OCI-LY3 (cell line): ENCODE measurements around the gene MAN2A1.

Source experiments
- H2AFZ ChIP-seq: fragments of 200-600, 300-600 bp; shearing (Covaris generic); 2 replicates; pipeline ENCODE4 v1.6.0; 2014; ENCODE audit warnings: antibody characterized with exemption, low read depth, low read length
- H3K27ac ChIP-seq: fragments of 200-600, 300-600 bp; sonication (generic); 2 replicates; pipeline ENCODE4 v1.5.1; 2014; ENCODE audit warnings: mild to moderate bottlenecking, low read length, moderate library complexity, mixed read lengths
- H3K27me3 ChIP-seq: fragments of 200-600, 300-600 bp; sonication (generic); 2 replicates; pipeline ENCODE4 v1.6.1; 2014; ENCODE audit warnings: low read depth, low read length, mixed read lengths
- H3K36me3 ChIP-seq: fragments of 200-600, 300-600 bp; sonication (generic); replicated peaks from 2 replicates; pipeline ENCODE3; 2014; ENCODE audit warnings: low read depth, low read length, mixed read lengths
- H3K4me1 ChIP-seq: fragments of 300-600, 200-600 bp; sonication (generic); 2 replicates; pipeline ENCODE4 v1.6.1; 2014; ENCODE audit warnings: low read length, mixed read lengths
- H3K4me2 ChIP-seq: fragments of 200-600, 300-600 bp; sonication (generic); 2 replicates; pipeline ENCODE4 v1.6.1; 2014; ENCODE audit warnings: low read length, mixed read lengths
- H3K4me3 ChIP-seq: fragments of 300-600, 200-600 bp; sonication (generic); 2 replicates; pipeline ENCODE4 v1.5.1; 2014; ENCODE audit warnings: antibody characterized with exemption, mild to moderate bottlenecking, low read length, moderate library complexity
- H3K79me2 ChIP-seq: fragments of 300-600, 200-600 bp; shearing (Covaris generic); 2 replicates; pipeline ENCODE4 v1.6.1; 2014; ENCODE audit warnings: mild to moderate bottlenecking, low read length, mixed read lengths
- H3K9ac ChIP-seq: fragments of 300-600, 200-600 bp; shearing (Covaris generic); 2 replicates; pipeline ENCODE4 v1.6.0; 2014; ENCODE audit warnings: mild to moderate bottlenecking, low read length, moderate library complexity
- H3K9me3 ChIP-seq: fragments of 200-600, 300-600 bp; shearing (Covaris generic); 2 replicates; pipeline ENCODE4 v1.6.1; 2014; ENCODE audit warnings: low read length, mixed read lengths; ENCODE audit not compliant: insufficient read depth
- H4K20me1 ChIP-seq: fragments of 200-600, 300-600 bp; sonication (generic); 2 replicates; pipeline ENCODE4 v1.6.1; 2016; ENCODE audit warnings: low read length, mixed read lengths; ENCODE audit not compliant: insufficient read depth
- CTCF ChIP-seq: fragments of 200-600, 300-600 bp; sonication (generic); IDR thresholded peaks from 2 replicates; pipeline ENCODE4 v1.5.1; 2014; ENCODE audit warnings: antibody characterized with exemption, low read length, low read depth
- EZH2phosphoT487 ChIP-seq: fragments of 200-600 bp; shearing (Covaris generic); IDR thresholded peaks from 2 replicates; pipeline ENCODE4 v1.6.1; 2018; ENCODE audit warnings: antibody characterized with exemption, mixed run types, low read depth

MAN2A1 gene

GRCh38 chr5:109721741-109722140 is 32.0 kb downstream of the MAN2A1 start:
- Histone ChIP-seq H2AFZ (no peak overlapping the region), H3K27ac (no peak overlapping the region), H3K4me2 (no peak overlapping the region), H3K27me3 (no peaks in the 10 kb centered on the region), H3K79me2 (no peaks in the 10 kb centered on the region; the same call in none of the 2 replicates), H3K9ac (no peak overlapping the region), H4K20me1 (no peaks in the 10 kb centered on the region; the same call in 1 of the 2 replicates), H3K4me1 (no peaks in the 10 kb centered on the region), H3K4me3 (no peak overlapping the region), H3K36me3 (no peaks in the 10 kb centered on the region), H3K9me3 (no peaks in the 10 kb centered on the region)
- TF ChIP-seq CTCF (no peak), EZH2phosphoT487 (no peak)

- Histone ChIP-seq H3K36me3 (no peaks in the 10 kb centered on the region), H4K20me1 (no peaks in the 10 kb centered on the region; the same call in 1 of the 2 replicates), H3K27me3 (no peaks in the 10 kb centered on the region), H3K79me2 (no peaks in the 10 kb centered on the region; the same call in none of the 2 replicates), H3K4me3 (no peak overlapping the region), H3K9me3 (no peaks in the 10 kb centered on the region), H3K4me1 (no peaks in the 10 kb centered on the region), H3K4me2 (no peak overlapping the region), H3K9ac (no peak overlapping the region), H2AFZ (no peak overlapping the region), H3K27ac (no peak overlapping the region)
- TF ChIP-seq CTCF (no peak), EZH2phosphoT487 (no peak)
Observed at GRCh38 chr5:109723606-109724005, 33.9 kb downstream of the MAN2A1 start.

- Histone ChIP-seq H4K20me1 (no peaks in the 10 kb centered on the region), H3K36me3 (no peaks in the 10 kb centered on the region), H3K4me2 (no peak overlapping the region), H2AFZ (no peak overlapping the region), H3K79me2 (no peaks in the 10 kb centered on the region; the same call in none of the 2 replicates), H3K9me3 (no peaks in the 10 kb centered on the region), H3K9ac (no peak overlapping the region), H3K27ac (no peak overlapping the region), H3K4me3 (no peak overlapping the region), H3K4me1 (no peaks in the 10 kb centered on the region), H3K27me3 (no peaks in the 10 kb centered on the region)
- no peak for TF ChIP-seq EZH2phosphoT487
- no peak for TF ChIP-seq CTCF
Observed at GRCh38 chr5:109725135-109725534, 35.4 kb downstream of the MAN2A1 start.

- Histone ChIP-seq H3K4me3 (no peak overlapping the region), H3K4me1 (peaks cover 10% of the 10 kb centered on the region), H3K9ac (no peak overlapping the region), H3K27ac (no peak overlapping the region), H3K9me3 (no peaks in the 10 kb centered on the region), H3K27me3 (no peaks in the 10 kb centered on the region), H4K20me1 (peaks cover 8% of the 10 kb centered on the region), H3K36me3 (peaks cover 7% of the 10 kb centered on the region), H3K4me2 (no peak overlapping the region), H3K79me2 (peaks cover 24% of the 10 kb centered on the region), H2AFZ (no peak overlapping the region)
- TF ChIP-seq EZH2phosphoT487 (no peak), CTCF (no peak)
Observed at GRCh38 chr5:109739741-109740728, 50.3 kb downstream of the MAN2A1 start.
